ENCODE results near the gene SUPT5H.

SUPT5H gene

GRCh38 chr19:39412867-39413271, 32.5 kb upstream of the SUPT5H start:
- peak overlapping the region; percentile 99 for H3K27ac Mint-ChIP-seq
- ATAC-seq (replicated peaks) (no peak), DNase-seq (no peak)
- no peaks in the 10 kb centered on the region for H3K9me3 Mint-ChIP-seq
- peaks cover 53 to 67% of the 10 kb centered on the region in 2 donors for H3K4me1 Mint-ChIP-seq
- peak overlapping the region; percentile 96 to 97 for H3K4me3 Mint-ChIP-seq
- peaks cover 0 to 4% of the 10 kb centered on the region in 2 donors for H3K27me3 Mint-ChIP-seq
- peaks cover 28 to 57% of the 10 kb centered on the region in 2 donors for H3K36me3 Mint-ChIP-seq

GRCh38 chr19:39413272-39413910, 32.0 kb upstream of the SUPT5H start:
- no peak for DNase-seq
- H3K27ac Mint-ChIP-seq = peak overlapping the region; percentile 99
- H3K36me3 Mint-ChIP-seq = peaks cover 23 to 55% of the 10 kb centered on the region in 2 donors

GRCh38 chr19:39413911-39414608, 31.3 kb upstream of the SUPT5H start:
- Mint-ChIP-seq H3K27me3 (peaks cover 0 to 4% of the 10 kb centered on the region in 2 donors), H3K9me3 (no peaks in the 10 kb centered on the region), H3K4me3 (peak overlapping the region; percentile 96 to 97), H3K27ac (peak overlapping the region; percentile 93), H3K36me3 (peaks cover 20 to 54% of the 10 kb centered on the region in 2 donors), H3K4me1 (peaks cover 45 to 58% of the 10 kb centered on the region in 2 donors)
- ATAC-seq (replicated peaks) = no peak
- no peak for DNase-seq

More at GRCh38 chr19:39413272-39413910, 32.0 kb upstream of the SUPT5H start:
- peak overlapping the region; percentile 96 to 97 for H3K4me3 Mint-ChIP-seq
- peaks cover 50 to 65% of the 10 kb centered on the region in 2 donors for H3K4me1 Mint-ChIP-seq
- H3K27me3 Mint-ChIP-seq = peaks cover 0 to 4% of the 10 kb centered on the region in 2 donors
- no peaks in the 10 kb centered on the region for H3K9me3 Mint-ChIP-seq
- ATAC-seq (replicated peaks) = no peak

GRCh38 chr19:39415111-39416046, 30.0 kb upstream of the SUPT5H start:
- ATAC-seq (replicated peaks) (no peak), DNase-seq (no peak)
- peaks cover 39 to 53% of the 10 kb centered on the region in 2 donors for H3K4me1 Mint-ChIP-seq
- no peak overlapping the region for H3K27ac Mint-ChIP-seq
- peaks cover 21 to 49% of the 10 kb centered on the region in 2 donors for H3K36me3 Mint-ChIP-seq
- no peaks in the 10 kb centered on the region for H3K9me3 Mint-ChIP-seq
- peaks cover 0 to 4% of the 10 kb centered on the region in 2 donors for H3K27me3 Mint-ChIP-seq
- peak overlapping the region in 1 of 2 donors; percentile 10 for H3K4me3 Mint-ChIP-seq

- H3K36me3 Mint-ChIP-seq = peaks cover 18 to 44% of the 10 kb centered on the region in 2 donors
- peaks cover 0 to 4% of the 10 kb centered on the region in 2 donors for H3K27me3 Mint-ChIP-seq
- DNase-seq (no peak), ATAC-seq (replicated peaks) (no peak)
- H3K27ac Mint-ChIP-seq = peak overlapping the region; percentile 14
- H3K4me3 Mint-ChIP-seq = no peak overlapping the region
- no peaks in the 10 kb centered on the region for H3K9me3 Mint-ChIP-seq
- peaks cover 29 to 42% of the 10 kb centered on the region in 2 donors for H3K4me1 Mint-ChIP-seq
These were observed 28.9 kb upstream of the SUPT5H start for GRCh38 chr19:39416152-39417120.

- DNase-seq (no peak), ATAC-seq (replicated peaks) (no peak)
- Mint-ChIP-seq H3K4me3 (peak overlapping the region in 1 of 2 donors; percentile 6), H3K36me3 (peaks cover 23 to 46% of the 10 kb centered on the region in 2 donors), H3K4me1 (peaks cover 22 to 32% of the 10 kb centered on the region in 2 donors), H3K9me3 (no peaks in the 10 kb centered on the region), H3K27ac (peak overlapping the region; percentile 0), H3K27me3 (no peaks in the 10 kb centered on the region)
These were observed 27.8 kb upstream of the SUPT5H start for GRCh38 chr19:39417463-39418181.

- no peak overlapping the region for H3K27ac Mint-ChIP-seq
These were observed 26.4 kb upstream of the SUPT5H start for GRCh38 chr19:39419003-39419402.

GRCh38 chr19:39420769-39421168, 24.6 kb upstream of the SUPT5H start:
- ATAC-seq (replicated peaks) (no peak), DNase-seq (no peak)
- H3K9me3 Mint-ChIP-seq = no peaks in the 10 kb centered on the region
- peaks cover 6 to 12% of the 10 kb centered on the region in 2 donors for H3K4me1 Mint-ChIP-seq
- no peak overlapping the region for H3K27ac Mint-ChIP-seq
- no peak overlapping the region for H3K4me3 Mint-ChIP-seq
- H3K36me3 Mint-ChIP-seq = peaks cover 30 to 44% of the 10 kb centered on the region in 2 donors
- no peaks in the 10 kb centered on the region for H3K27me3 Mint-ChIP-seq

More at GRCh38 chr19:39419003-39419402, 26.4 kb upstream of the SUPT5H start:
- ATAC-seq (replicated peaks) (no peak), DNase-seq (no peak)
- Mint-ChIP-seq H3K27me3 (no peaks in the 10 kb centered on the region), H3K4me3 (no peak overlapping the region), H3K4me1 (peaks cover 18 to 26% of the 10 kb centered on the region in 2 donors), H3K9me3 (no peaks in the 10 kb centered on the region), H3K36me3 (peaks cover 27 to 48% of the 10 kb centered on the region in 2 donors)

GRCh38 chr19:39422020-39422419, 23.4 kb upstream of the SUPT5H start:
- no peaks in the 10 kb centered on the region for H3K27me3 Mint-ChIP-seq
- H3K36me3 Mint-ChIP-seq = peaks cover 35 to 49% of the 10 kb centered on the region in 2 donors
- H3K9me3 Mint-ChIP-seq = no peaks in the 10 kb centered on the region
- ATAC-seq (replicated peaks) = no peak
- peaks cover 3 to 12% of the 10 kb centered on the region in 2 donors for H3K4me1 Mint-ChIP-seq
- H3K4me3 Mint-ChIP-seq = no peak overlapping the region
- H3K27ac Mint-ChIP-seq = no peak overlapping the region
- DNase-seq = no peak

- Mint-ChIP-seq H3K4me1 (no peaks in the 10 kb centered on the region), H3K4me3 (no peak overlapping the region), H3K9me3 (no peaks in the 10 kb centered on the region), H3K36me3 (peaks cover 35 to 39% of the 10 kb centered on the region in 2 donors), H3K27ac (no peak overlapping the region), H3K27me3 (no peaks in the 10 kb centered on the region)
- ATAC-seq (replicated peaks) (no peak), DNase-seq (no peak)
These were observed 21.9 kb upstream of the SUPT5H start for GRCh38 chr19:39423258-39424086.

- no peak for DNase-seq
- ATAC-seq (replicated peaks) = no peak
- Mint-ChIP-seq H3K9me3 (no peaks in the 10 kb centered on the region), H3K4me3 (no peak overlapping the region), H3K27ac (no peak overlapping the region), H3K36me3 (peaks cover 30 to 31% of the 10 kb centered on the region in 2 donors), H3K27me3 (no peaks in the 10 kb centered on the region), H3K4me1 (no peaks in the 10 kb centered on the region)
These were observed 20.4 kb upstream of the SUPT5H start for GRCh38 chr19:39424934-39425333.

GRCh38 chr19:39425744-39426143, 19.6 kb upstream of the SUPT5H start:
- peaks cover 30 to 35% of the 10 kb centered on the region in 2 donors for H3K36me3 Mint-ChIP-seq
- no peaks in the 10 kb centered on the region for H3K9me3 Mint-ChIP-seq
- peak overlapping the region; percentile 6 for H3K27ac Mint-ChIP-seq
- H3K27me3 Mint-ChIP-seq = no peaks in the 10 kb centered on the region
- no peak overlapping the region for H3K4me3 Mint-ChIP-seq
- ATAC-seq (replicated peaks) = no peak
- no peaks in the 10 kb centered on the region for H3K4me1 Mint-ChIP-seq
- DNase-seq = no peak
